GM23338 (cell line): ENCODE measurements around the gene SPATS1. TPM values are rescaled to one million over a fixed set of nuclear protein-coding genes. Genes with fewer than 3 reads are reported as not detected.

Experiments used
- ATAC-seq: fragments of 200-7000 bp; cut with Tn5 transposase; 3 replicates; pipeline ENCODE4 v1.9.1; 2020
- DNase-seq: peaks from one replicate; pipeline ENCODE4 v3.0.0-alpha.2; 2015; ENCODE audit warnings: low spot score
- H2AFZ ChIP-seq: fragments of 200-600 bp; sonication (generic); 2 replicates; pipeline ENCODE4 v1.8.0; 2016; ENCODE audit warnings: antibody characterized with exemption, mild to moderate bottlenecking, moderate library complexity
- H3F3A ChIP-seq: fragments of 200-600 bp; sonication (generic); replicated peaks from 2 replicates; pipeline ENCODE4 v1.8.0; 2017; ENCODE audit warnings: antibody characterized with exemption, mixed run types, low read depth
- H3K27ac ChIP-seq: fragments of 200-600 bp; sonication (generic); 2 replicates; pipeline ENCODE4 v1.6.1; 2016; ENCODE audit warnings: low read depth
- H3K27me3 ChIP-seq: fragments of 200-600 bp; sonication (generic); 2 replicates; pipeline ENCODE4 v1.8.0; 2016; ENCODE audit warnings: mild to moderate bottlenecking, mixed run types, moderate library complexity; ENCODE audit not compliant: insufficient read depth
- H3K36me3 ChIP-seq: fragments of 200-600 bp; sonication (generic); 2 replicates; pipeline ENCODE4 v1.8.0; 2016; ENCODE audit warnings: mild to moderate bottlenecking; ENCODE audit not compliant: insufficient read depth
- H3K4me1 ChIP-seq: fragments of 200-600 bp; sonication (generic); 2 replicates; pipeline ENCODE4 v1.8.0; 2016; ENCODE audit warnings: mild to moderate bottlenecking, moderate library complexity; ENCODE audit not compliant: insufficient read depth
- H3K4me2 ChIP-seq: fragments of 200-600 bp; sonication (generic); 2 replicates; pipeline ENCODE4 v1.7.1; 2017; ENCODE audit warnings: mixed run types
- H3K4me3 ChIP-seq: fragments of 200-600 bp; sonication (generic); 2 replicates; pipeline ENCODE4 v1.6.1; 2016; ENCODE audit warnings: mixed run types
- H3K79me2 ChIP-seq: fragments of 200-600 bp; sonication (generic); replicated peaks from 2 replicates; pipeline ENCODE4 v1.8.0; 2017; ENCODE audit warnings: mild to moderate bottlenecking; ENCODE audit not compliant: insufficient read depth
- H3K9me2 ChIP-seq: fragments of 200-600 bp; sonication (generic); 2 replicates; pipeline ENCODE4 v1.8.0; 2017; ENCODE audit not compliant: insufficient read depth
- H4K20me1 ChIP-seq: fragments of 200-600 bp; sonication (generic); replicated peaks from 2 replicates; pipeline ENCODE4 v1.8.0; 2017; ENCODE audit warnings: mild to moderate bottlenecking; ENCODE audit not compliant: insufficient read depth
- H3K27ac Mint-ChIP-seq: 2 replicates; pipeline ENCODE4 v1.8.0; 2020; ENCODE audit warnings: inconsistent platforms, mild to moderate bottlenecking, moderate library complexity, mixed read lengths
- H3K27me3 Mint-ChIP-seq: 3 replicates; pipeline ENCODE4 v1.8.0; 2022; ENCODE audit warnings: low read depth, mild to moderate bottlenecking, moderate library complexity, mixed read lengths, inconsistent platforms; ENCODE audit not compliant: insufficient read depth, poor library complexity
- H3K36me3 Mint-ChIP-seq: 3 replicates; pipeline ENCODE4 v1.8.0; 2021; ENCODE audit warnings: low read depth, mild to moderate bottlenecking, inconsistent platforms, moderate library complexity, mixed read lengths
- H3K4me1 Mint-ChIP-seq: 3 replicates; pipeline ENCODE4 v1.8.0; 2020; ENCODE audit warnings: mild to moderate bottlenecking, inconsistent platforms, mixed read lengths
- H3K4me3 Mint-ChIP-seq: 3 replicates; pipeline ENCODE4 v1.8.0; 2021; ENCODE audit warnings: moderate library complexity, mild to moderate bottlenecking, inconsistent platforms, mixed read lengths
- H3K9me3 Mint-ChIP-seq: 3 replicates; pipeline ENCODE4 v1.8.0; 2020; ENCODE audit warnings: moderate library complexity, mild to moderate bottlenecking, inconsistent platforms, mixed read lengths
- CREB1 ChIP-seq: fragments of 250-450 bp; sonication (Bioruptor Pico); IDR thresholded peaks from 2 replicates; pipeline ENCODE4 v1.5.0; 2020; ENCODE audit warnings: low read depth, mild to moderate bottlenecking, moderate library complexity
- EZH2 ChIP-seq: fragments of 200-600 bp; sonication (generic); IDR thresholded peaks from one replicate; pipeline ENCODE4 v1.8.0; 2017; ENCODE audit warnings: antibody characterized with exemption, mild to moderate bottlenecking, low read depth; ENCODE audit not compliant: unreplicated experiment
- EZH2phosphoT487 ChIP-seq: fragments of 200-600 bp; sonication (generic); IDR thresholded peaks from one replicate; pipeline ENCODE4 v1.8.1; 2018; ENCODE audit warnings: antibody characterized with exemption; ENCODE audit not compliant: unreplicated experiment
- JUNB ChIP-seq: IDR thresholded peaks from one replicate; pipeline ENCODE4 v1.6.1; 2016; ENCODE audit warnings: antibody characterized with exemption; ENCODE audit not compliant: unreplicated experiment
- NANOG ChIP-seq: IDR thresholded peaks from 2 replicates; pipeline ENCODE4 v1.6.1; 2016; ENCODE audit warnings: antibody characterized with exemption, borderline replicate concordance
- POLR2AphosphoS5 ChIP-seq: IDR thresholded peaks from 2 replicates; pipeline ENCODE4 v1.6.1; 2016; ENCODE audit warnings: antibody characterized with exemption, low read depth
- STAT1 ChIP-seq: IDR thresholded peaks from one replicate; pipeline ENCODE4 v1.6.1; 2016; ENCODE audit warnings: antibody characterized with exemption; ENCODE audit not compliant: unreplicated experiment
- ZNF114 ChIP-seq: fragments of 250-450 bp; sonication (Bioruptor Pico); IDR thresholded peaks from 2 replicates; pipeline ENCODE4 v1.5.0; 2020; ENCODE audit warnings: mild to moderate bottlenecking, moderate library complexity
- polyA plus RNA-seq: library from polyadenylated mRNA; unstranded; fragments of >200 nt; fragmentation: Nextera tagmentation; extraction: Ambion mirVana; gene quantifications from 2 replicates; pipeline ENCODE4 v1.2.1, GENCODE V29; 2016
- total RNA-seq: library from RNA; depleted of rRNA; stranded (reverse); fragments of >200 nt; shearing (Covaris generic); gene quantifications from 2 replicates; pipeline ENCODE4 v1.2.3, GENCODE V29; 2014
- TF ChIP-seq, protein P1 (sequence below): IDR thresholded peaks from one replicate; pipeline ENCODE4 v1.6.1; 2018; ENCODE audit warnings: antibody characterized with exemption; ENCODE audit not compliant: unreplicated experiment
- TF ChIP-seq, protein P2 (sequence below): IDR thresholded peaks from 2 replicates; pipeline ENCODE4 v1.6.1; 2016; ENCODE audit warnings: antibody characterized with exemption
- TF ChIP-seq, protein P3 (sequence below), 2 experiments: fragments of 200-600 bp in 1 of 2; sonication (generic) in 1 of 2; conservative IDR thresholded peaks; 2 replicates each; pipeline versions ENCODE4 v1.5.1 to v1.6.1; 2016 to 2017; ENCODE audit warnings: antibody characterized with exemption in 2 of 2, low read depth in 2 of 2, mild to moderate bottlenecking in 2 of 2, moderate library complexity in 1 of 2

The SPATS1 gene
- total and polyA plus RNA-seq, 2 experiments from 2014 or later, result not detected

DNA sequence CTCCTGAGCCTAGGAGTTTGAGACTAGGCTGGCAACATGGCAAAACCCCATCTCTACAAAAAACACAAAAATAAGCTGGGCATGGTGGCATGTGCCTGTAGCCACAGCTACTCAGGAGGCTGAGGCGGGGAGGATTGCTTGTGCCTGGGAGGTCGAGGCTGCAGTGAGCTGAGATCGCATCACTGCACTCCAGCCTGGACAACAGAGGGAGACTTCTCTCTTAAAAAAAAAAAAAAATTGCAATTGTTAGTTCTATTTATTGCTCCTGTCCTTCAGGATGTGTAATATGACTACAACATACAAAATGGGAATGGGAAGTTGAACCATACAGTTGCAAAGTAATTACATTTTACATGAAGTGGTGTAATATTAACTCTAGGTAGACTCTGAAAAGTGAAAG lies 21.2 kb upstream of the SPATS1 start (continued):
- TF ChIP-seq, protein P1, sequence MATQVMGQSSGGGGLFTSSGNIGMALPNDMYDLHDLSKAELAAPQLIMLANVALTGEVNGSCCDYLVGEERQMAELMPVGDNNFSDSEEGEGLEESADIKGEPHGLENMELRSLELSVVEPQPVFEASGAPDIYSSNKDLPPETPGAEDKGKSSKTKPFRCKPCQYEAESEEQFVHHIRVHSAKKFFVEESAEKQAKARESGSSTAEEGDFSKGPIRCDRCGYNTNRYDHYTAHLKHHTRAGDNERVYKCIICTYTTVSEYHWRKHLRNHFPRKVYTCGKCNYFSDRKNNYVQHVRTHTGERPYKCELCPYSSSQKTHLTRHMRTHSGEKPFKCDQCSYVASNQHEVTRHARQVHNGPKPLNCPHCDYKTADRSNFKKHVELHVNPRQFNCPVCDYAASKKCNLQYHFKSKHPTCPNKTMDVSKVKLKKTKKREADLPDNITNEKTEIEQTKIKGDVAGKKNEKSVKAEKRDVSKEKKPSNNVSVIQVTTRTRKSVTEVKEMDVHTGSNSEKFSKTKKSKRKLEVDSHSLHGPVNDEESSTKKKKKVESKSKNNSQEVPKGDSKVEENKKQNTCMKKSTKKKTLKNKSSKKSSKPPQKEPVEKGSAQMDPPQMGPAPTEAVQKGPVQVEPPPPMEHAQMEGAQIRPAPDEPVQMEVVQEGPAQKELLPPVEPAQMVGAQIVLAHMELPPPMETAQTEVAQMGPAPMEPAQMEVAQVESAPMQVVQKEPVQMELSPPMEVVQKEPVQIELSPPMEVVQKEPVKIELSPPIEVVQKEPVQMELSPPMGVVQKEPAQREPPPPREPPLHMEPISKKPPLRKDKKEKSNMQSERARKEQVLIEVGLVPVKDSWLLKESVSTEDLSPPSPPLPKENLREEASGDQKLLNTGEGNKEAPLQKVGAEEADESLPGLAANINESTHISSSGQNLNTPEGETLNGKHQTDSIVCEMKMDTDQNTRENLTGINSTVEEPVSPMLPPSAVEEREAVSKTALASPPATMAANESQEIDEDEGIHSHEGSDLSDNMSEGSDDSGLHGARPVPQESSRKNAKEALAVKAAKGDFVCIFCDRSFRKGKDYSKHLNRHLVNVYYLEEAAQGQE, result no peak
- no peak for TF ChIP-seq ZNF114 (CRISPR knock-in tag)

DNA sequence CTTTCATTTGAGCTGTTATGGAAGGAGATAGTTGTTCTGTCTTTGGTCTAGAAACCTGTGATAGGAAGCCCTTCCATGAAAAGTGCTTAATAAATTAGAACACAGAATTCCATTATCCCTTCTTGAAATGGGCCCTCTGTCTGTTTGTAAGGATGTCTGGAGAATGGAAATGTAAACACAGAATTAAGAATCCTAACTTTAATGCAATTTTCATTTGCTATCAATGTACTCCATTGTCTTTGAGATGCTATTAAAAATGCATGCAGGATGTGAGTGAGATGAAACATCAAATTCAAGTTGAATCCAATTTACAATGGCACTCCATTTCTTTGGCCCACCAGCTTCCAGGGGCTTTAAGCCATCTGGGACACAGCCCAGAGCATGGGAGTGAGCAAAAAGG lies 15.4 kb upstream of the SPATS1 start:
- H3K36me3 ChIP-seq, result no peaks in the 10 kb centered on the region
- no peak overlapping the region for H3K4me2 ChIP-seq
- peak overlapping the region; percentile 21; the same call in 1 of the 2 replicates for H2AFZ ChIP-seq
- no peak overlapping the region for H3K27ac ChIP-seq
- no peak overlapping the region for H3K4me3 ChIP-seq
- H3K9me2 ChIP-seq, result 0 out of 2 replicates have a peak, but pooled peaks cover 5% of the 10 kb centered on the region
- no peak overlapping the region for H3K27ac Mint-ChIP-seq
- DNase-seq (no peak), ATAC-seq (0 out of 3 replicates have a peak, but pooled peaks have one; percentile 40)
- no peaks in the 10 kb centered on the region for H3K9me3 Mint-ChIP-seq
- H3K79me2 ChIP-seq, result no peaks in the 10 kb centered on the region
- H3K4me3 Mint-ChIP-seq, result no peak overlapping the region
- H3K27me3 Mint-ChIP-seq, result peaks cover 8% of the 10 kb centered on the region
- peaks cover 18% of the 10 kb centered on the region for H3K4me1 Mint-ChIP-seq
- no peaks in the 10 kb centered on the region for H3K27me3 ChIP-seq
- H3K36me3 Mint-ChIP-seq, result no peaks in the 10 kb centered on the region
- no peaks in the 10 kb centered on the region for H4K20me1 ChIP-seq
- H3F3A ChIP-seq, result no peaks in the 10 kb centered on the region
- H3K4me1 ChIP-seq, result peaks cover 24% of the 10 kb centered on the region
- no peak for TF ChIP-seq EZH2phosphoT487
- TF ChIP-seq ZNF114 (CRISPR knock-in tag), result no peak
- TF ChIP-seq, protein P2, sequence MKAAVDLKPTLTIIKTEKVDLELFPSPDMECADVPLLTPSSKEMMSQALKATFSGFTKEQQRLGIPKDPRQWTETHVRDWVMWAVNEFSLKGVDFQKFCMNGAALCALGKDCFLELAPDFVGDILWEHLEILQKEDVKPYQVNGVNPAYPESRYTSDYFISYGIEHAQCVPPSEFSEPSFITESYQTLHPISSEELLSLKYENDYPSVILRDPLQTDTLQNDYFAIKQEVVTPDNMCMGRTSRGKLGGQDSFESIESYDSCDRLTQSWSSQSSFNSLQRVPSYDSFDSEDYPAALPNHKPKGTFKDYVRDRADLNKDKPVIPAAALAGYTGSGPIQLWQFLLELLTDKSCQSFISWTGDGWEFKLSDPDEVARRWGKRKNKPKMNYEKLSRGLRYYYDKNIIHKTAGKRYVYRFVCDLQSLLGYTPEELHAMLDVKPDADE, result no peak
- no peak for TF ChIP-seq POLR2AphosphoS5
- TF ChIP-seq JUNB, result no peak
- TF ChIP-seq EZH2, result no peak
- TF ChIP-seq, protein P1, result no peak
- no peak for TF ChIP-seq STAT1
- TF ChIP-seq CREB1 (CRISPR knock-in tag), result no peak
- TF ChIP-seq, protein P3, sequence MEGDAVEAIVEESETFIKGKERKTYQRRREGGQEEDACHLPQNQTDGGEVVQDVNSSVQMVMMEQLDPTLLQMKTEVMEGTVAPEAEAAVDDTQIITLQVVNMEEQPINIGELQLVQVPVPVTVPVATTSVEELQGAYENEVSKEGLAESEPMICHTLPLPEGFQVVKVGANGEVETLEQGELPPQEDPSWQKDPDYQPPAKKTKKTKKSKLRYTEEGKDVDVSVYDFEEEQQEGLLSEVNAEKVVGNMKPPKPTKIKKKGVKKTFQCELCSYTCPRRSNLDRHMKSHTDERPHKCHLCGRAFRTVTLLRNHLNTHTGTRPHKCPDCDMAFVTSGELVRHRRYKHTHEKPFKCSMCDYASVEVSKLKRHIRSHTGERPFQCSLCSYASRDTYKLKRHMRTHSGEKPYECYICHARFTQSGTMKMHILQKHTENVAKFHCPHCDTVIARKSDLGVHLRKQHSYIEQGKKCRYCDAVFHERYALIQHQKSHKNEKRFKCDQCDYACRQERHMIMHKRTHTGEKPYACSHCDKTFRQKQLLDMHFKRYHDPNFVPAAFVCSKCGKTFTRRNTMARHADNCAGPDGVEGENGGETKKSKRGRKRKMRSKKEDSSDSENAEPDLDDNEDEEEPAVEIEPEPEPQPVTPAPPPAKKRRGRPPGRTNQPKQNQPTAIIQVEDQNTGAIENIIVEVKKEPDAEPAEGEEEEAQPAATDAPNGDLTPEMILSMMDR (conservative IDR thresholded peaks at IDR 0.05; ENCODE audit: low read depth in 2 of 2), result no peak
- TF ChIP-seq NANOG, result no peak
